Measurements from ENCODE around the gene EBF3.

EBF3 gene

DNA sequence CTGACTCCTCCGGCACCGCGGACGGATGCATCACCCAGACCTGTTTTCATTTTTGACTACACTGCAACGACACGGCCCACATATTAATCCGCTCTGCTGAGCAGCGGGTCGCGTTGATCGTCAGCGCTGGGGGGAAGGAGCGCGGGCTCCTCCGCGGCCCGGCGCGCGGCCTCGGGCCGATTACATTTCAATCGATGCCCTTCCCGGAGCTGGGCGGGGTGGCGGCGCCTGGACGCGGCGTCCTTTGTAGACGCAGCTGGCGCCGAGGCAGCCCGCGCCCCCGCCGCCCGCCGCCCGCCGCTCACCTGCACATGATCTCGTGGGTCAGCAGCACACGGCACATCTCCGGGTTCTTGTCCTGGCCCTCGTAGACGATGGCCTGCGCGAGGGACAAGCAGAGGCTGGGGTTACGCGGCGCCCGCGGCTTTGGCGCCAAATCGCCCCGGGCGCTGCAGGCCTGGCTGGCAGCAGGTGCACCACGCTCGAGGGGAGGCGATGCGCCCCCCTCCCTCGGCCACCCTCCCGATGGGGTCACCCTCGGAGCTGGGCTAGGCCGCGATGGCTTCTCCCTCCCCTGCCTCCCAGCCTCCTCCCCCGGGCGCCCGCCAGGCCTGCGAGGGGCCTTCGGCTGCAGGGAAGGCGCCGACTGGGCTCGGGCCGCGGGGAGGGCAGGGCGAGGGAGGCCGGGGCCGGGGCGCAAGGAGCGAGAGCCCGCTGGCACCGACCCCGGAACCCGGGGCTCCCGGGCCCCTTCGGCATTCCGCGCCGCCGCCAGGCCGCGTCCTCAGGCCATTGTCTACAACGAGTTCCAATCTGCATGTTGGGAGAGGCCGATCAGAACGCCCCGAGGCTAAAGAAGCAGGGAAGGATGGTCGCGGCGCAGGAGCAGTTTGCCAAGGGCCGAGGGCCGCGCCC, 5.2 kb downstream of the EBF3 start:
- no peak for DNase-seq

DNA sequence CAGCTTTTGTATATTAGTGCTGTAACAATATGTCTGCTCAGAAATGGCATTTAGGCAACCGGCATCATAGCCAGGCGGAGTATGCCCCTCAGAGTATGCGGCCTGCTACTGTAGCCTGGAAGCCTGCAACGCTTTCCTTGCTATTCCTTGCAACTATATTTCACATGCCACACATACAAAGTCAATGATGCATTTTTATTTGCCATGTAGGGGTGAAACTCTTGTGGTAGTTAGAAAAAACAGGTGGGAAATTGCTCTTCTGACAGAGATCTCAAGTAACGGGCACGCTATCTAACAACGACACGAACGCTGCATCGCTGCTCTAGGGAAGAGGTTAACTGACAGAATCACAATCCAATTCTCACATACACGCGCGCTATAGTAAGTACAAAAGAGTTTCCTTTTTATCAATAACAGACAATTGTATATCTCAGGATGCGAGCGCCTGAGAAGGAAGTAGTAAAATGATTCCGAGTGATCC, 5.9 kb downstream of the EBF3 start:
- DNase-seq, result no peak

DNA sequence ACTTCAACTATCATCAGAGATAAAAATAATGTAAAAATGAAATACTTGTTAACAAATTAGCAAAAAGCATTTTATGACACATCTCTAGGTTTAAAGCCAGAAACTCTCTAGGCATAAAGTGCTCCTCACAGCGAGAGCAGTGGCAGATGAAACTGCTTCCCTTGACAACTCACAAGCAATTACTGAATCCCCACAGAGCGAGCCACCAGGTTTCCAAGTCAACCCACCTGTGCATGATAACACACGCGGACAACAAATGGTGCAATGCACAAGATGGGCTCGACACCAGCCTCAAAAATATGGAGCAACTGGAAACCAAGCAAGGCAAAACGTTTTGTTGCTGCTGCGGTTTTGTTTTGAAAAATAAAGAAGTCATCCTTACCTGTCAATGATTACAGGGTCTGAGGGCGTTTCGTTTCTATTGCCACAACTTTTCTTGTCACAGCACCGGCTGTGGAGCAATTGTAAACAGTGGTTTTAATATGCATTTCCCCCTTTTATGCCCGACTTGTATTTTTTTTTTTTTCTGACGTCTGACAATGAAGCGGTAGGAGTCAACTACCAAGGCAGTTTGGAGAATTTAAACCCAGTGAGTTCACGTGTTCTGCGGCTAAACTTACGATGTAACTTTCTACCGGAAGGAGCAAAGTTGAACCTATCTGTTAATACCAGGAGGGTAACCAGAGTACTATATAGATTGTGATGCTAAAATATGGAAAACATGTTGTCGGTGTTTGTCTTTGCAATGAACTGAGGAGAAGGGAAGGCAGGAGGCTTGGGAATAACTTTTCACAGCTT, 7.0 kb downstream of the EBF3 start:
- DNase-seq, result no peak

DNA sequence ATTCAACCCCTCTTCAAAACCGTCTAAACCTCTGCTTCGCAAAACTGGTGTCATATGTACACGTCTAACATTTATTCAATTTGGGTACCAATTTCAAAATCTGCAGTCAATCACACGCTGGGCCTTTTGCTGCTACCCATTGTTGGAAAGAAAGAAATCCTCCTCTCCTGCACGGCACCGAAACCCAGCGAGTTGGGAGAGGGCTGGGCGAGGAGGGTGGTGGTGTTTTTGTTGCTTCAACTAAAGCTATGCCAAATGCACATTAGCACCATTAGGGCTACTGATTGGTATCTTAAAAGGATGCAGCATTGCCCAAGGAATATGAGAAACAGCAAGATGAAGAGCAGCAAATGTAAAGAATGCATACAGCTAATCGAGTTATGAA, 7.8 kb downstream of the EBF3 start:
- DNase-seq, result no peak

DNA sequence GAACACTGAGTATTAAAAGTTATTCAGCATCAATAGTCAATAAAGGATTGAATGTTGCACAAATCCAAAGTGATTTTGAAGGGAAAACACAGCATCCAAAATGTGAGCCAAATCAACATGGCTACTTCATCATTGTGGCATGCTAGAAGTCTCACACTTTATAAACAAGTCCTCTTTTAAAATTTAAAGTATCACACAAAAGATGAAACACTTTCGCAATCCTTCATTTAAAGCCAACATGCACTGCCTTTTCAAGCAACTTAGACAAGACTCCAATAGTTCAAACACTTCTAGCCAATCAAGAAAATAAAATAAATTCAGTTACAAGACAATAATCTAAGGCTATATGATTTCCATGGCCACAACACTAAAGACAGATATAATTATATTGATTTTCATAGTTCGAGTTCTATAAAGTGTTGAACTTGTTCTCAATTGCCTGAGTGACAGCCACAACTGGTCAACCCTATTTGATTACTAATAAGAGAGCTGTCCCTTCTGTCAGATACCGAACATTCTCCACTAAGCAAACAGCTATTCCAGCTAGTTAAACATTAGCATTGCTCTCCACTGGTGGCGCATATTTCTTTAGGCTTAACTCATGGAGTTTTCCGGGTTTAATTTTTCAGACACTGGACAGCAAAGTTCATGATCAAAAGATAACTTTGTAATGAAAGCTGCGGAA, 8.3 kb downstream of the EBF3 start:
- DNase-seq, result no peak

DNA sequence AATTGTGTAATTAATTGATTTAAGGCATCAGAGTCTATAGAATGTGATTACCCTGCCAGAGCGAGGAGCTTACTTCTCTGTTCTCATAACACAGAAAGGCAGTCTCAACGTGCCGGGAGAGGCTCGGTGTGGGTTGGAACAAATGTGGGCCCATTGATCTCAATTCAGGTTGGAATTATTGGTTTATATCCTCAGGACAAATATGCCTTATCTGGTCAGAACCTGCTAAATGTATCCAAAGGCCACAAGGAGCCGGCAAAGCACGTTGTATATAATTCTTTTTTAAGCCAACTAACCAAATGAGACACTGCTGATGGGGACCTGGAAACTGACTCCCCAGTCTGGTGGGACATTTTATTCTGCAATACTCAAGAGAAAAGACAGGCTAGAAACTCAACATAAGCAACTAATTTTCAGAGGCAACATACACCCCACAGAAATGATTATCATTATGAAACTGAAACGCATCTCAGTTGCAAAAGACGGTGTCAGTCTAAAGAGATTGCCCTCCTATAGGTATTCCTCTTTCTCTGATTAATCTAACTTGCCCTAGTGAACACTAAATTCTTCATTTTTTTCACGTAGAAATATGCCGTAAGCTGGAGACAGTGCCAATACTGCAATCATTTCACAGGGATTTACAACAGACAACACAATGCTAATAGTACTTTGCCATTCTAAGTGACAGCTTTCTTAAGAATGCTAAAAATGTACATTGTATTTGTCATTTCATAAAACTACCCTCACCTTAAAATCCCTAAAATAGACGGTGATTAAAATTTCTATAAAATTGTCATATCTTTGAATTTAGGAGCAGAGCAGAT, 9.4 kb downstream of the EBF3 start:
- DNase-seq, result no peak

DNA sequence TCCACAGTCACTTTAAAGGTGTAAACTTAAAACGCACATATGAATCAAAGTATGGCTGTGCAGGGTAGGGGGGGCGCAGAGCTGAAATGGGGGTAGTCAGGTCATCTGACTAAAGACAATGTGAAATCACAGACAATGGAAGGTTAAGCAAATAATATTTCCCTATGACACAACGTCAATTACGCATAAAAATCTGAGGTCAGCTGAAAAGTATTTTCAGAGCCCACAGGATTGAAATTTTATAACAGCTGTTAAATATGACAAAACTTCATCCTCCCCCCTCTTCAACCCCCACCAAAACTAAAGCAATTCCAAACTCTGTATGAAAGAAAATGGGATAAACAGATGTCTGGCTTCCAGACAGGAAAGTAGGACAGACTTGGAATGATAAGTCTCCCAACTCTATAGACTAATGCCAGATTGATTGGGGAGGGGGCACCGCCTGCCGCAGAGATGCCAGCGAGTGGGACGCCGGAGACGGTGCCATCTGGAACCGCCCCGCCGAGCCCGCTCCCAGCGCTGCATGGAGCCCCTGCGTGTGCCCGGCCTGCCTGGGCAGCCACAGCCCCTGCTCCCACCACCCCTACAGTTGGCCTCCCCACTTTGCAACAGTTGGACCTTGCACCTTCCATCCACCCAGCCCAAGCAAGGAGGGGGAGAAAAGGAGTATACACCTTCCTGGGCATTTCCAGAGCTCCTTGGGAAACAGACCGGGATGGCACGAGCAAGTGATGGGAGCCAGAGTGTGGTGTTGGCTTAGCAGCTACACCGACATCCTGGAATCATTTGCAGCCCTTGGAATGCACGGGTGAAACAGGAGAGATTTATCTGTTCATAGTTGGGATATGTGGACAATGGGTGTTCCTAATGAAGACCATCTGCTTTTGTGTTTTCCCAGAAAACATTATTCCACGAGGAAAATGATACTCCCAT, 10.7 kb downstream of the EBF3 start:
- no peak for DNase-seq

DNA sequence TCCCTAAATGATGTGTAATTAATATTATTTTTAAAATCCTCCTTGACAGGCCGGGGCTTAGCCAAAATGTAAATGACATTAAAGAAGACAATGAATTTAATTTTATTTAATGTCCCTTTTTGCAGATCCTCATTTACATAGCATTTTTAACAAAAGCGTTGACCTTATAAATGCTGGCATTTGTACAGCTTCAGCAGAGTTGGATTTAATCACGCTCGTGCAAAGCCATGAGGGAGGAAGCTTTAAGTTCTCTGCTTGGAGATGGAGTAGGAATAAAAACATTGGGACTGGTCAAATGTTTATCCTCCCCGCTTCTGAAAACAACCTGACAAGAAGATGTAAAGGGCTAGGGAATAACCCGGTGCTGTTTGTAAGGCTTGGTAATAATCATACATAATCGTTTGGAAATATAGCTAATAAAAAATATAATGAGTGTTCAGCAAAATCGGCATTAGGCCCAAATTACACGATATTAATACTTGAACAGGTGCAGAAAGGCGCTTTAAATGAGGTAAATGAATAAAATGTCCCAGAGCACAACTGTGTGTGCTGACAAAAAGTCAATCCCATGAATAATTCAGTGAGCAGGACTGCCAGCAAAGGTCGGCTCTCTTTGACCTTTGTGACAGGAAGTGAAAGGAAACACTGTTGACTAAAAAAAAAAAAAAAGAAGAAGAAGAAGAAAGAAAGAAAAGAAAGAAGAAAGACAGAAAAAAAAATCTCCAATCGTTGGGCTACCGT, 11.5 kb downstream of the EBF3 start:
- DNase-seq, result no peak

DNA sequence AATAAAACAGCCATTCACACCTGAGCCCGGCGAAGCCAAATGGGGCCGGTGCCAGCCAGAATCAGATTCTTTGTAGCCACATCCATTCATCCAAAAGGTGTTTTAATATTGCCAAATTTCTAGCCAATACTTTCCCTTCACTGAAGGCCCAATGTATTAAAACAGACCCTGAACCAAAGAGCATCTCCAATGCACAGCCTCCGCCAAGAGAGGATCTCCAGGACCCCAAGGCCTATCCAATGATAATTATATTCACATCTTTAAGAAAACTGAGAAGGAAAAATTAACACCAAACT, 12.2 kb downstream of the EBF3 start:
- no peak for DNase-seq

DNA sequence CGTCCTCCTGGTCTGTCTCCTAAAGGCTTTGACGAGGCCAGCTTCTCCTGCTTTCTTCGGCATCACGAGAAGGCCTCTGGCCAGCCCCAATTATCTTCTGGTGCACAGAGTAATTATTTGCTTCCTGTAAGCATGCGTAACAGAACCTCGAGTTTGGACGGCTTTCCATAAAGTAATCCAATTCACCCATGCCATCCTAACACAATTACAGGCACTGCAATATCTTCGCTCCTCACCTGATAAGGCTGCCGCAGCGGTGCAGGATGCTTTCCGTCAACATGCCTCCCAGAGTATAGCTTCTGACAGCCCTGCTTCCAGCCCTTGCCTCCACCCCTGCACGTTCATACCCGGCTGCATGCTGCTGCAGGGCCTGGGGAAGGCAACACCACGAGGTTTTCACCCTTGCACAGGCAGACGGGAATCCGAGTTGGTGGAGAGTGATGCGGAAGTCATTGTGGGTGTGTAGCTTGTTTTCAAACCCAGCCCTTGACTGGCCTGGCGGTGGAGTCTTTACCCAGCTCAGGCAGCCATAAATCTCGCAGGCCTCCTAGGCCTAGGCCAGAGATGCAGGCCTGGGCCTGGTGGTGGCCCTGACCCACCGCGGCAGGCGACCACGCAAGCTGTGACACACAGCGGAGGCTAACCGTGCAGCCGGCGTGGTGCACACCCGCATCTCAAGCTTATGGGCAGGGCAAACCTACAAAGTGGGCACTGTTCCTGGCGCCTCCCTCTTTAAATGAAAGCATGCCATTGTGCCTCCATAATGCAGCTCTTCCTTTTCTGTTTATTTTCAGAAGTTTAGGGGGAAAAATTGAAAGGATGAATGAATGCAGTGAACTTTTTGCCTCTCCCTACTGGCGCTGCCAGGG, 12.7 kb downstream of the EBF3 start:
- no peak for DNase-seq

DNA sequence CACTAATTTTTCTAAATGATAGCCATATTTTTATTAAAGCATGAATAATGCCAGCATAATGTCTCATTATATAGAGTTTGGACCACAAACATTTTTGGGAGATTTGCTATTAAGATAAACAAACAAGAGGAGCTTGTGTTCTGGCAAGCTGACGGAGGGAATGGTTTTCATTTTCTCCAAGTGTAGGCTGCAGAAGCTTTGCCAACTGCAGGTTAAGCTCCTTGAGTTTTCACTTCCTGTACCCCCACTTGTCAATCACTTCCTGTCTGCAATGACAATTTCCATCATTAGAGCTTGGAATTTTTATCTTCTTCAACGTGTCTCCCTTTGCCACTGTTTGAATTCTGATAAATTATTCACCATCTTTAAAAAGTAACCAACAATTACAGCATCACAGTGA, 13.4 kb downstream of the EBF3 start:
- DNase-seq, result no peak

DNA sequence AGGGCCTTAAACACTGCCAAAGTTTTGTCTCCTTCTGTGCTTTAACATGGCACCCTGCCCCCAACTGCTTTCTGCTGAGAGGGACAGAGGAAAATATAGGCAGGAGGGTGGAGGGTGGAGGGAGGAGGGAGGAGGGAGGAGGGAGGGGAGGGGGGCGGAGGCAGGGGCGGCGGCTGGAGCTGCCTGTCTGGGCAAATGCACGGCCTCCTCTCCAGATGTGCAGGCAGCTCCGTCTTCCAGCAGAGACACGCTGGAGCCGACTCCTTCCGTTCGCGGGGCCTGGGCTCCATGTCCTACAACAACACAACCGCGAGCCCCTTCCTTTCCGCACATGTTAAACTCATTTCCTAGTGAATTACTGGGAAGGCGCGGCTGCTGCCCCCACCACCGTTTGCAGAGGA, 14.2 kb downstream of the EBF3 start:
- DNase-seq, result no peak

DNA sequence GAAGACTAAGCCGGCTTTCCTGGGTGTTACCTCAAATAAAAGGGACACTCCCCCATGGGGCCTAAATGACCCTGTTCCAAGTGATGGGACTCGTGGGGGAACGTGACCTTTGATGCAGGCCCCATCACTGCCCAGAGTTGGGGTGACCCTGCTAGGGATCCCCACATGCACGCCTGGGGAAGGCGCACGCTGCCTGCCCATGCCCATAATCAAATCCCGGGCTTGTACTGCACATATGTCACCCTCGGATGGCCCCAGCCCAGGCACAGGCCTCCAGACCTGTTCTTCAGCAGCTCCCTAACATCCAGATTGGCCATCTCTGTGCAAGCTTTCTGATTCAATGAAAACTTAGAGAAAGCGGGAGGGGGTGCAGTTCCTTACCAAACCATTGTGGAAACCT, 14.7 kb downstream of the EBF3 start:
- DNase-seq, result no peak

DNA sequence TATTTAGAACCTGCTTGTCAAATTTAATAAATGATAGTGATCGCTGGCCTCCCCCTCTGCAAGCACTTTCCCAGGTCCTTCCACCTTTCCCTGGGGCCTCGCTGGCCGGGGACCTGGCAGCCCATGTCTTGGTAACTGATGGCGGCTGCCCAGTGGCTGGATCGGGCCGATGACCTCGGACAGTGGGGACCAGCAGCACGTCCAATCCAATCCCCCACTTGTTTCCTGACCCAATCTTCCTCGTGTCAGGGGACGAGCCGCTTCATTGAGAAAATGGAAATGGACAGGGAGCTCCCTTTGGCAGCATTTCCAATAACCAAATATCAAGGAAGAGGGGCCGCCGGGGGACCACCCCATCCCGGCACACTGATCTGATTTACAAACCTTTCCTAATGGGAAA, 17.2 kb downstream of the EBF3 start:
- no peak for DNase-seq

DNA sequence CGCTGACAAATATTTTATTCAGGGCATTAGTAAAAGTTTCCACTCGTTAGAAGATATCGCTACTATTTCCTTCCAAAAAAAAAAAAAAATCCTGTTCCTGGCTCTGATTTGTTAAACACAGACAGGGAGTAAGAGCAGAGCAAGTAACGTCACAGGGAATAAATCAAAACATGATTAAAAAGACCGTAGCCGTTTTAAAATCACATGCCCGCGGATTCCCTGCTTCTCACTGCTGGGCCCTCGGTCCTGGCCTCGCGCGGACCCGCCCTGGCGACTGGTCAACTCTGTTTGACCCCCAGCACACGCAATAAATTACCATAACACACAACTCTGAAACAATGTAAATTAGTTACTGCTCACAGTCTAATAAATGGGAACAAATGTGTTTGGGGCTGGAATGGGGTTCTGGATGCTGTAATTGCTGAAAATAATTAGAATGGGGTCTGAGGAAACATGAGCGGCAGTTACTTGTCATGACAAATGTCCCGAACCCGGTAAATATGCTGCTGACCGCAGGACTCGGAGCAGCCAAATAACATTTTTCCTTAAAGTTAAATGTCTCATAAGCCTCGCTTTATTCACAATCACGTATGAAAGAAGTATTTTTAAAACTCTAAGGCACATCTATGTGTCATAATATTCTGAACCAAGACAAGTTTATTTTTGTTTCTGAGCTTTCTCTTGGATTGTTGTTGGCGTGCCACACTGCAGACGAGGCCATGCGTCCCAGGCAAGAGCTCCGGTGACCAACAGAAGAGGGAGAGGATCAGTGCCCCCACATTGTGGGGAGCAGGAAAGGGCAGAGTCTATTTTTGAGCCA, 17.9 kb downstream of the EBF3 start:
- DNase-seq, result no peak

DNA sequence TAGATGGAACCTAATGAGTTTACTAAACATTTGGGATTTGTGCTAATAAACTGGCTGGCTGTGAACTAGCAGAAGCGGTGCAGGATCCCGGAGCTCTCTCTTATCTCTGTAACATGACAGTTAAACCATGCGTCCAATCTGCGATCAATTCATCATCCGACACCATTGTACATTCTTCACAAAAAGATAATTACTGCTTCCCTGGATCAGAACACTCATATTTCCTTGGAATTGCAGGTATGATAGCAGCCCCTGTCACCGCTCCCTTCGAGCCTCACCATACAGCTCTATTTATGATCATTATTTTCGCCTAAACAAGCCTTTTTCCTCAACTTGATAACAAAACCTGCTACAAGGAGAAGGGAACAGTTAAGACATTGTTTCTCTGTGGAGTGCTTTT, 18.5 kb downstream of the EBF3 start:
- no peak for DNase-seq

DNA sequence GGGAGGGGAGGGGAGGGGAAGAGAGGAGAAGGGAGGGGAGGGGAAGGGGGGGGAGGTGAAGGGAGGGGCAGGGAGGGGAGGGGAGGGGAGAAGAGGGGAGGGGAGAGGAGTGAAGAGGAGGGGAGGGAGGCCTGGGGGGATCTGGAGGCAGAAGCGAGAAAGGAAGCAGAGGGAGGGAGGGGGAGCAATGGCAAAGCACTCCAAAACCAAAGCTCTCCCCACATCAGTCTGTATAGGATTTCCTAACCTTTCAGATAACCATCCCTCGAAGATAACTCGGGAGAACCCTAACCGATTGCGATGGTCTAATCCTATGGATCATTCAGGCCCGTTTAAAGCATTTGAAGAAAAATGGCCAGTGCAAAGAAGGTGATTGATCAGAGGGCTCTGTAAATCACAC, 19.0 kb downstream of the EBF3 start:
- DNase-seq, result no peak

DNA sequence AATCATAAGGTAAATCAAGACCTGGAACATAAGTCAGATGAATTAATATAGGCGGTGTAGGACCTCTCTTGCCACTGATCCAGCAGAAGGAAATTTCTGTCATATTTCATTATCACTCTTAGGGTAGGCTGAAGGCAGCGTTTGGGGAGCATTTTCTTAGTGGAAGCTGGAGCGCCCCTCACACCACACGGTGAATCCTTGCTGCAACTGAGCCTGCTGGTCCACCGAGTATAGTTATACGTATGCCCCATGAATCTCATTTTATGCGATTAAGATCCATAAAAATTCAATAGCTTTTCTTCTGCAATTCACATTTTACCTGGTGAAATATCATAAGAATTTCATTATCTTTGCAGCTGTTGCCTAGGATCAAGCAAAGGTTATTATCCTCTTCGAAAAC, 19.6 kb downstream of the EBF3 start:
- no peak for DNase-seq
